ENCODE data around the gene RPS23. TPM values are rescaled to one million over a fixed set of nuclear protein-coding genes. Genes with fewer than 3 reads are reported as not detected.

Gene RPS23
- total and polyA plus RNA-seq, 2 experiments from 2014 or later: 936 to 1,581 TPM

- Histone ChIP-seq H3K27ac (no peak overlapping the region), H3K27me3 (replicated peaks; ENCODE audit: insufficient read depth) (no peaks in the 10 kb centered on the region), H3K36me3 (ENCODE audit: low read depth) (0 out of 2 replicates have a peak, but pooled peaks cover 4% of the 10 kb centered on the region), H3K4me2 (ENCODE audit: unreplicated experiment) (no peak overlapping the region), H3F3A (ENCODE audit: insufficient read depth) (no peaks in the 10 kb centered on the region), H3K9ac (no peak overlapping the region), H3K9me3 (ENCODE audit: low read depth) (no peaks in the 10 kb centered on the region), H3K4me3 (no peak overlapping the region), H4K20me1 (ENCODE audit: insufficient read depth) (no peaks in the 10 kb centered on the region), H3K4me1 (ENCODE audit: insufficient read depth) (no peaks in the 10 kb centered on the region), H2AFZ (no peak overlapping the region), H3K79me2 (ENCODE audit: insufficient read depth) (no peaks in the 10 kb centered on the region), H3K9me2 (ENCODE audit: insufficient read depth) (no peaks in the 10 kb centered on the region)
- WGBS, 2 experiments (ENCODE audit: low coverage in 1 of 2, low lambda C conversion rate in 2 of 2, missing lambda C conversion rate in 2 of 2): 27 to 32% methylated on average over 4 of the region's 4 CpGs
- in situ Hi-C loops (cut with MboI): no loop called here
- peak; percentile 37 for DNase-seq
- TF ChIP-seq EZH2 (IDR thresholded peaks at IDR 0.05; ENCODE audit: insufficient read depth, poor library complexity, severe bottlenecking) (no peak), EZH2phosphoT487 (IDR thresholded peaks at IDR 0.05; ENCODE audit: insufficient read depth, low read depth) (no peak)
Observed at GRCh38 chr5:82265047-82265446, 13.1 kb downstream of the RPS23 start.

- no peaks in the 10 kb centered on the region for H3K4me1 ChIP-seq (ENCODE audit: insufficient read depth)
- H3K27ac ChIP-seq: no peak overlapping the region
- H2AFZ ChIP-seq: no peak overlapping the region
- in situ Hi-C loops (cut with MboI): no loop called here
- no peaks in the 10 kb centered on the region for H3K36me3 ChIP-seq (ENCODE audit: low read depth)
- H3K9me3 ChIP-seq (ENCODE audit: low read depth): no peaks in the 10 kb centered on the region
- no peaks in the 10 kb centered on the region for H3K79me2 ChIP-seq (ENCODE audit: insufficient read depth)
- TF ChIP-seq EZH2 (IDR thresholded peaks at IDR 0.05; ENCODE audit: insufficient read depth, poor library complexity, severe bottlenecking) (no peak), EZH2phosphoT487 (IDR thresholded peaks at IDR 0.05; ENCODE audit: insufficient read depth, low read depth) (no peak)
- no peaks in the 10 kb centered on the region for H3K9me2 ChIP-seq (ENCODE audit: insufficient read depth)
- WGBS, 2 experiments (ENCODE audit: low coverage in 1 of 2, low lambda C conversion rate in 2 of 2, missing lambda C conversion rate in 2 of 2): 79 to 93% methylated on average over 3 of the region's 3 CpGs
- H3K9ac ChIP-seq: no peak overlapping the region
- no peaks in the 10 kb centered on the region for H4K20me1 ChIP-seq (ENCODE audit: insufficient read depth)
- no peaks in the 10 kb centered on the region for H3F3A ChIP-seq (ENCODE audit: insufficient read depth)
- DNase-seq: peak; percentile 59
- H3K4me2 ChIP-seq (ENCODE audit: unreplicated experiment): no peak overlapping the region
- H3K4me3 ChIP-seq: no peak overlapping the region
- H3K27me3 ChIP-seq (replicated peaks; ENCODE audit: insufficient read depth): no peaks in the 10 kb centered on the region
Observed at GRCh38 chr5:82259172-82259800, 18.9 kb downstream of the RPS23 start.

- no peak overlapping the region for H3K9ac ChIP-seq
- H3K36me3 ChIP-seq (ENCODE audit: low read depth): no peaks in the 10 kb centered on the region
- H3K9me2 ChIP-seq (ENCODE audit: insufficient read depth): no peaks in the 10 kb centered on the region
- no peaks in the 10 kb centered on the region for H3F3A ChIP-seq (ENCODE audit: insufficient read depth)
- H3K27ac ChIP-seq: no peak overlapping the region
- DNase-seq: no peak
- in situ Hi-C loops (cut with MboI): no loop called here
- 64 to 76% methylated on average over 3 of the region's 3 CpGs for WGBS, 2 experiments (ENCODE audit: low coverage in 1 of 2, low lambda C conversion rate in 2 of 2, missing lambda C conversion rate in 2 of 2)
- H3K4me1 ChIP-seq (ENCODE audit: insufficient read depth): no peaks in the 10 kb centered on the region
- TF ChIP-seq EZH2phosphoT487 (IDR thresholded peaks at IDR 0.05; ENCODE audit: insufficient read depth, low read depth) (no peak), EZH2 (IDR thresholded peaks at IDR 0.05; ENCODE audit: insufficient read depth, poor library complexity, severe bottlenecking) (no peak)
- H3K4me3 ChIP-seq: no peak overlapping the region
- H3K79me2 ChIP-seq (ENCODE audit: insufficient read depth): no peaks in the 10 kb centered on the region
- H4K20me1 ChIP-seq (ENCODE audit: insufficient read depth): no peaks in the 10 kb centered on the region
- H3K4me2 ChIP-seq (ENCODE audit: unreplicated experiment): no peak overlapping the region
- no peak overlapping the region for H2AFZ ChIP-seq
- H3K9me3 ChIP-seq (ENCODE audit: low read depth): no peaks in the 10 kb centered on the region
- no peaks in the 10 kb centered on the region for H3K27me3 ChIP-seq (replicated peaks; ENCODE audit: insufficient read depth)
Observed at GRCh38 chr5:82257729-82258128, 20.4 kb downstream of the RPS23 start.

- TF ChIP-seq EZH2phosphoT487 (IDR thresholded peaks at IDR 0.05; ENCODE audit: insufficient read depth, low read depth) (no peak), EZH2 (IDR thresholded peaks at IDR 0.05; ENCODE audit: insufficient read depth, poor library complexity, severe bottlenecking) (no peak)
- H3K27me3 ChIP-seq (replicated peaks; ENCODE audit: insufficient read depth): no peaks in the 10 kb centered on the region
- no peaks in the 10 kb centered on the region for H4K20me1 ChIP-seq (ENCODE audit: insufficient read depth)
- WGBS, 2 experiments (ENCODE audit: low coverage in 1 of 2, low lambda C conversion rate in 2 of 2, missing lambda C conversion rate in 2 of 2): 87 to 88% methylated on average over 2 of the region's 2 CpGs
- no peaks in the 10 kb centered on the region for H3K9me3 ChIP-seq (ENCODE audit: low read depth)
- no peaks in the 10 kb centered on the region for H3K36me3 ChIP-seq (ENCODE audit: low read depth)
- no peaks in the 10 kb centered on the region for H3K4me1 ChIP-seq (ENCODE audit: insufficient read depth)
- H2AFZ ChIP-seq: no peak overlapping the region
- H3K9ac ChIP-seq: no peak overlapping the region
- no peak overlapping the region for H3K4me2 ChIP-seq (ENCODE audit: unreplicated experiment)
- in situ Hi-C loops (cut with MboI): no loop called here
- DNase-seq: no peak
- H3F3A ChIP-seq (ENCODE audit: insufficient read depth): no peaks in the 10 kb centered on the region
- H3K79me2 ChIP-seq (ENCODE audit: insufficient read depth): no peaks in the 10 kb centered on the region
- no peak overlapping the region for H3K4me3 ChIP-seq
- no peaks in the 10 kb centered on the region for H3K9me2 ChIP-seq (ENCODE audit: insufficient read depth)
- no peak overlapping the region for H3K27ac ChIP-seq
Observed at GRCh38 chr5:82257247-82257646, 20.9 kb downstream of the RPS23 start.

All from GM23248 (cell line).